H1 (cell line): ENCODE measurements around the gene PPP1R9A. TPM values are rescaled to one million over a fixed set of nuclear protein-coding genes. Genes with fewer than 3 reads are reported as not detected.

Source experiments
- CTCF ChIA-PET: fragments of 300-600 bp; sonication (Branson Sonifier 250); formaldehyde crosslinking; loops from one replicate; lab custom pipeline; 2021; ENCODE audit not compliant: partially characterized antibody; lab: Charles Lee
- POLR2A ChIA-PET: fragments of 300-600 bp; sonication (Branson Sonifier 250); formaldehyde crosslinking; loops from one replicate; lab custom pipeline; 2021; ENCODE audit warnings: inconsistent platforms; ENCODE audit not compliant: partially characterized antibody; lab: Charles Lee
- DNase-seq, 2 experiments: peaks; one replicate each; pipeline versions ENCODE4 v3.0.0 to v3.0.0-alpha.2; 2010 to 2022; ENCODE audit warnings: low spot score in 2 of 2, low read depth in 1 of 2, mixed read lengths in 1 of 2
- FAIRE-seq: peaks from 2 replicates; lab custom pipeline; 2011; peaks lifted over from hg19 to GRCh38; lab: Jason Lieb, UNC
- H2AFZ ChIP-seq: 2 replicates; pipeline ENCODE4 v1.8.1; 2012; ENCODE audit warnings: low read length, inconsistent platforms
- H2AK5ac ChIP-seq: 2 replicates; pipeline ENCODE4 v1.6.1; 2013; ENCODE audit warnings: low read depth, low read length
- H2BK120ac ChIP-seq: replicated peaks from 2 replicates; pipeline ENCODE3; 2013; ENCODE audit warnings: low read depth, low read length, inconsistent platforms
- H2BK12ac ChIP-seq: 2 replicates; pipeline ENCODE4 v1.6.1; 2013; ENCODE audit warnings: low read depth, low read length
- H2BK15ac ChIP-seq: 2 replicates; pipeline ENCODE4 v1.6.1; 2013; ENCODE audit warnings: low read length
- H2BK20ac ChIP-seq: 2 replicates; pipeline ENCODE4 v1.6.1; 2013; ENCODE audit warnings: low read length
- H2BK5ac ChIP-seq: 2 replicates; pipeline ENCODE4 v1.6.1; 2013; ENCODE audit warnings: low read depth, low read length
- H3K14ac ChIP-seq: 2 replicates; pipeline ENCODE4 v1.6.1; 2013; ENCODE audit warnings: inconsistent platforms; ENCODE audit not compliant: insufficient read length
- H3K18ac ChIP-seq: 2 replicates; pipeline ENCODE4 v1.6.1; 2013; ENCODE audit warnings: low read length; ENCODE audit errors: extremely low read depth
- H3K23ac ChIP-seq: 2 replicates; pipeline ENCODE4 v1.6.1; 2013; ENCODE audit warnings: inconsistent platforms; ENCODE audit not compliant: insufficient read length
- H3K23me2 ChIP-seq: 2 replicates; pipeline ENCODE4 v1.6.1; 2013; ENCODE audit warnings: low read depth, low read length
- H3K27ac ChIP-seq: 2 replicates; pipeline ENCODE4 v1.6.1; 2011; ENCODE audit warnings: low read depth, low read length, inconsistent platforms
- H3K27me3 ChIP-seq, 4 experiments: replicated peaks in 1 of 4; 1 replicate in 1 of 4; 2 replicates in 3 of 4; pipeline versions ENCODE4 v1.6.1 to v1.8.1; 2011 to 2013; ENCODE audit warnings: low read length in 3 of 4, mild to moderate bottlenecking in 3 of 4, inconsistent platforms in 2 of 4, mixed read lengths in 2 of 4, moderate library complexity in 1 of 4; ENCODE audit not compliant: control insufficient read depth in 3 of 4, insufficient read depth in 3 of 4; ENCODE audit errors: extremely low read depth in 1 of 4
- H3K36me3 ChIP-seq, 4 experiments: 2 replicates each; pipeline versions ENCODE4 v1.6.1 to v1.8.1; 2011 to 2013; ENCODE audit warnings: mild to moderate bottlenecking in 4 of 4, low read length in 3 of 4, moderate library complexity in 2 of 4, control low read depth in 1 of 4, inconsistent platforms in 1 of 4; ENCODE audit not compliant: insufficient read depth in 4 of 4, control insufficient read depth in 2 of 4
- H3K4ac ChIP-seq: replicated peaks from 2 replicates; pipeline ENCODE3; 2013; ENCODE audit warnings: low read length, low read depth, mixed read lengths, inconsistent platforms; ENCODE audit not compliant: insufficient read length
- H3K4me1 ChIP-seq, 4 experiments: replicated peaks in 1 of 4; 1 replicate in 1 of 4; 2 replicates in 3 of 4; pipeline versions ENCODE4 v1.6.1 to v1.8.1; 2011 to 2013; ENCODE audit warnings: low read length in 3 of 4, inconsistent platforms in 2 of 4, mixed read lengths in 1 of 4; ENCODE audit not compliant: insufficient read depth in 4 of 4, control insufficient read depth in 3 of 4
- H3K4me2 ChIP-seq, 2 experiments: 2 replicates each; pipeline versions ENCODE4 v1.6.1 to v1.8.1; 2011 to 2013; ENCODE audit warnings: low read depth in 2 of 2, low read length in 2 of 2, control low read depth in 1 of 2, inconsistent platforms in 1 of 2, mild to moderate bottlenecking in 1 of 2; ENCODE audit not compliant: insufficient read depth in 1 of 2
- H3K4me3 ChIP-seq, 4 experiments: fragments of 200-600, 300-600 bp in 1 of 4; sonication (generic), shearing (Covaris generic), sonication (Bioruptor Twin) in 1 of 4; 2 replicates each; pipeline versions ENCODE4 v1.5.1 to v1.8.1; 2011 to 2016; ENCODE audit warnings: low read length in 4 of 4, low read depth in 3 of 4, control low read depth in 2 of 4, inconsistent platforms in 2 of 4, mild to moderate bottlenecking in 2 of 4, mixed read lengths in 1 of 4, moderate library complexity in 1 of 4; ENCODE audit not compliant: insufficient read depth in 2 of 4; ENCODE audit errors: extremely low read depth in 1 of 4
- H3K56ac ChIP-seq: replicated peaks from 2 replicates; pipeline ENCODE3; 2013; ENCODE audit warnings: low read depth, mild to moderate bottlenecking, mixed read lengths, low read length, inconsistent platforms; ENCODE audit not compliant: insufficient read length
- H3K79me1 ChIP-seq: 2 replicates; pipeline ENCODE4 v1.6.1; 2013; ENCODE audit warnings: low read depth, low read length, control low read depth
- H3K79me2 ChIP-seq, 2 experiments: 2 replicates each; pipeline versions ENCODE4 v1.6.1 to v1.8.1; 2012 to 2013; ENCODE audit warnings: low read length in 2 of 2, mild to moderate bottlenecking in 2 of 2, inconsistent platforms in 1 of 2; ENCODE audit not compliant: insufficient read depth in 2 of 2, control insufficient read depth in 1 of 2
- H3K9ac ChIP-seq, 4 experiments: replicated peaks in 1 of 4; 1 replicate in 1 of 4; 2 replicates in 3 of 4; pipeline versions ENCODE4 v1.6.1 to v1.8.1; 2011 to 2013; ENCODE audit warnings: low read depth in 3 of 4, low read length in 3 of 4, control low read depth in 2 of 4, mild to moderate bottlenecking in 2 of 4, moderate library complexity in 2 of 4, inconsistent platforms in 1 of 4; ENCODE audit errors: extremely low read depth in 1 of 4
- H3K9me3 ChIP-seq, 2 experiments: 2 replicates each; pipeline versions ENCODE4 v1.6.1 to v1.8.1; 2012 to 2013; ENCODE audit warnings: mild to moderate bottlenecking in 2 of 2, moderate library complexity in 2 of 2, control low read depth in 1 of 2, inconsistent platforms in 1 of 2, low read depth in 1 of 2, low read length in 1 of 2, mixed read lengths in 1 of 2; ENCODE audit not compliant: insufficient read depth in 2 of 2
- H4K20me1 ChIP-seq, 2 experiments: replicated peaks in 1 of 2; 2 replicates each; pipeline versions ENCODE3 to v1.8.1; 2011 to 2013; ENCODE audit warnings: inconsistent platforms in 2 of 2, low read length in 2 of 2, mild to moderate bottlenecking in 1 of 2; ENCODE audit not compliant: insufficient read depth in 2 of 2, control insufficient read depth in 1 of 2
- H4K5ac ChIP-seq: 2 replicates; pipeline ENCODE4 v1.6.1; 2013; ENCODE audit warnings: low read length, low read depth, mixed read lengths, inconsistent platforms; ENCODE audit not compliant: insufficient read length
- H4K8ac ChIP-seq: 2 replicates; pipeline ENCODE4 v1.8.0; 2013; ENCODE audit warnings: mild to moderate bottlenecking, moderate library complexity, low read length, inconsistent platforms; ENCODE audit not compliant: insufficient read depth; ENCODE audit errors: extremely low read depth
- H4K91ac ChIP-seq: replicated peaks from 2 replicates; pipeline ENCODE3; 2013; ENCODE audit warnings: low read length, mixed read lengths, inconsistent platforms; ENCODE audit not compliant: insufficient read length
- CREB1 ChIP-seq: IDR thresholded peaks from 2 replicates; pipeline ENCODE4 v1.6.1; 2012; ENCODE audit warnings: inconsistent platforms
- RBBP5 ChIP-seq: IDR thresholded peaks from 2 replicates; pipeline ENCODE4 v1.7.1; 2012; ENCODE audit warnings: low read depth, mild to moderate bottlenecking, inconsistent platforms, low read length, moderate library complexity, borderline replicate concordance
- SP2 ChIP-seq: IDR thresholded peaks from 2 replicates; pipeline ENCODE4 v1.6.1; 2012; ENCODE audit warnings: mild to moderate bottlenecking, low read length, inconsistent platforms
- WGBS, 2 experiments: shearing (Covaris generic) in 1 of 2; methylation state at CpG; one replicate each; pipeline versions ENCODE4 v1.1.6 to v1.1.7; 2013 to 2015; ENCODE audit warnings: low lambda C conversion rate in 2 of 2, mixed read lengths in 2 of 2, inconsistent platforms in 1 of 2, low coverage in 1 of 2, missing lambda C conversion rate in 1 of 2; ENCODE audit not compliant: insufficient replicate concordance in 2 of 2, insufficient coverage in 1 of 2, insufficient read length in 1 of 2; ENCODE audit errors: extremely low coverage in 1 of 2, missing lambda C conversion rate in 1 of 2; 5-methylcytosine and 5-hydroxymethylcytosine counted together
- polyA plus RNA-seq, 7 experiments: library from polyadenylated mRNA; depleted of rRNA in 3 of 7; stranded (reverse) in 5 of 7; unstranded in 2 of 7; fragments of >200 nt in 5 of 7; fragments of 200-250 nt in 2 of 7; gene quantifications; 1 replicate in 5 of 7; 2 replicates in 1 of 7; 4 replicates in 1 of 7; pipeline versions ENCODE4 v1.2.1 to v1.2.3, GENCODE V29; 2011 to 2013; ENCODE audit warnings: missing spikeins in 2 of 7, mixed read lengths in 2 of 7
- total RNA-seq: library from RNA; stranded (reverse); fragmentation: NEBNext Ultra II Directional; extraction: Animal tissue kit (Norgen Biotek cat#: 25700); gene quantifications from 2 replicates; pipeline ENCODE4 v1.2.1, GENCODE V29; 2021
- TF ChIP-seq, protein P1 (sequence below): IDR thresholded peaks from 2 replicates; pipeline ENCODE4 v1.6.1; 2011; ENCODE audit warnings: low read depth, mild to moderate bottlenecking, low read length; ENCODE audit not compliant: insufficient read depth

PPP1R9A gene
- total and polyA plus RNA-seq, 2 of the 8 experiments (the other 6 are each of a cell fraction or from before 2014, with no cell fraction given) = 3.0 to 20.3 TPM

DNA sequence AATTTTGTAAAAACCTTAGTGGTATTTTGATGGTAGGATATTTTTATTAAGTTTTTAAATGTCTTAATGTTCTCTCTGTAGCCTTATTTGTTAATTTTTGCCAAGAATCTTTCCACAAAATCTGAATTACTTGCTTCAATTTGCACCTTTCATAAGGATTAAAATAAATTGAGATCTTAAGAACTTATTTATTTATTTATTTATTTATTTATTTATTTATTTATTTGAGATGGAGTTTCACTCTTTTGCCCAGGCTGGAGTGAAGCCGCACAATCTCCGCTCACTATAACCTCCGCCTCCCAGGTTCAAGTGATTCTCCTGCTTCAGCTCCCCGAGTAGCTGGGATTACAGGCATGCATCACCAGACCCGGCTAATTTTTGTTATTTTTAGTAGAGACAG lies 98.6 kb downstream of the PPP1R9A start:
- TF ChIP-seq RBBP5 = no peak
- TF ChIP-seq, protein P1, sequence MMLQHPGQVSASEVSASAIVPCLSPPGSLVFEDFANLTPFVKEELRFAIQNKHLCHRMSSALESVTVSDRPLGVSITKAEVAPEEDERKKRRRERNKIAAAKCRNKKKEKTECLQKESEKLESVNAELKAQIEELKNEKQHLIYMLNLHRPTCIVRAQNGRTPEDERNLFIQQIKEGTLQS = no peak
- TF ChIP-seq SP2 = no peak
- TF ChIP-seq CREB1 = no peak
- POLR2A ChIA-PET = no interaction called here
- H3K23me2 ChIP-seq = no peaks in the 10 kb centered on the region
- no peak overlapping the region for H2BK5ac ChIP-seq
- no peaks in the 10 kb centered on the region for H3K79me2 ChIP-seq
- no peak overlapping the region for H4K8ac ChIP-seq
- no peak overlapping the region for H3K9ac ChIP-seq
- H2AK5ac ChIP-seq = no peak overlapping the region
- no peak overlapping the region for H2BK12ac ChIP-seq
- H3K4ac ChIP-seq = no peak overlapping the region
- no peak overlapping the region for H3K23ac ChIP-seq
- peaks cover 0 to 1% of the 10 kb centered on the region in 2 experiments for H4K20me1 ChIP-seq
- DNase-seq = no peak
- no peak overlapping the region for H3K18ac ChIP-seq
- H4K91ac ChIP-seq = no peak overlapping the region
- FAIRE-seq = no peak
- H3K14ac ChIP-seq = no peak overlapping the region
- H2BK20ac ChIP-seq = no peak overlapping the region
- no peak overlapping the region for H3K4me3 ChIP-seq
- no peaks in the 10 kb centered on the region; the same call in 1 of the 2 replicates for H3K79me1 ChIP-seq
- CTCF ChIA-PET = no interaction called here
- H3K4me2 ChIP-seq = no peak overlapping the region
- H3K36me3 ChIP-seq = no peaks in the 10 kb centered on the region
- H2AFZ ChIP-seq = no peak overlapping the region
- H3K9me3 ChIP-seq = no peaks in the 10 kb centered on the region
- no peak overlapping the region for H3K56ac ChIP-seq
- no peak overlapping the region for H3K27ac ChIP-seq
- no peak overlapping the region for H4K5ac ChIP-seq
- no peaks in the 10 kb centered on the region; a peak in 1 of 7 replicates for H3K4me1 ChIP-seq
- 97% methylated on average over 5 of the region's 5 CpGs; no CpG with 5 or more reads in 1 of the 2 experiments for whole genome bisulfite sequencing, 2 experiments
- no peak overlapping the region for H2BK120ac ChIP-seq
- no peaks in the 10 kb centered on the region for H3K27me3 ChIP-seq
- H2BK15ac ChIP-seq = no peak overlapping the region
